Dendritic cell treated with granulocyte-macrophage colony-stimulating factor and Interleukin-4, amounts not matched to agents 40 ng/mL and 50 ng/mL, for 4 days (primary cell): Measurements from ENCODE around the gene STIM1.

ENCODE experiments used
- H3K27ac Mint-ChIP-seq: one replicate; pipeline ENCODE4 v1.8.0; 2022; ENCODE audit warnings: mild to moderate bottlenecking, mixed read lengths
- H3K27me3 Mint-ChIP-seq: one replicate; pipeline ENCODE4 v1.8.0; 2022; ENCODE audit warnings: mild to moderate bottlenecking, mixed read lengths
- H3K36me3 Mint-ChIP-seq: one replicate; pipeline ENCODE4 v1.8.0; 2022; ENCODE audit warnings: low read depth, mixed read lengths
- H3K4me1 Mint-ChIP-seq: one replicate; pipeline ENCODE4 v1.8.0; 2022; ENCODE audit warnings: low read depth, mixed read lengths
- H3K4me3 Mint-ChIP-seq: one replicate; pipeline ENCODE4 v1.8.0; 2022; ENCODE audit warnings: mild to moderate bottlenecking, moderate library complexity, mixed read lengths
- H3K9me3 Mint-ChIP-seq: one replicate; pipeline ENCODE4 v1.8.0; 2022; ENCODE audit warnings: mixed read lengths
- intact Hi-C: fragments of 100-400 bp; cut with micrococcal nuclease; formaldehyde crosslinking; loops from one replicate; pipeline ENCODE4 v1.15.0; 2022

Gene STIM1

DNA sequence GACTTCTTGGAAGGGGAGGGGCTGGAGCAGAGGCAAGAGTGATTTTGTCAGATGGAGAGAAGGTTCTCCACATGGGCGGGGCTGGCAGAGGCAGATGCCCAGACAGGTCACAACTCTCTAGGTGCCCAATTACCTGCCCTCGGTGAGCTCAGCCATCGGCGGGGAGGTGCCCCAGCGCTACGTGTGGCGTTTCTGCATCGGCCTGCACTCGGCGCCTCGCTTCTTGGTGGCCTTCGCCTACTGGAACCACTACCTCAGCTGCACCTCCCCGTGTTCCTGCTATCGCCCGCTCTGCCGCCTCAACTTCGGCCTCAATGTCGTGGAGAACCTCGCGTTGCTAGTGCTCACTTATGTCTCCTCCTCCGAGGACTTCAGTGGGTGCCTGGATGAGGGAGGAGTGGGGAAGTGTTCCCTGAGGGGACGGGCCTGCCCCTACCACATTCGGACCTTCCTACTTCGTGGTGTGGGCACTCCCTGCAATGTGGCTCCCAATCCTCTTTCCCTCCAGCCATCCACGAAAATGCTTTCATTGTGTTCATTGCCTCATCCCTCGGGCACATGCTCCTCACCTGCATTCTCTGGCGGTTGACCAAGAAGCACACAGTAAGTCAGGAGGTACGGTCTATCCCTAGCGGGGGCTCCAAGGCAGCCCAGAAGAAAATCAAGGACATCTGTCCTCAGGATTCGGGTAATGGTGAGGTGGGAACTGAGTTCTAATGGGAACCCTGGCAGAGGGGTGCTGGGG is 31.5 kb upstream of the STIM1 start:
- peaks cover 66% of the 10 kb centered on the region for H3K4me1 Mint-ChIP-seq
- intact Hi-C loops, result loop anchor here (2.0 kb wide), 1 partner anchor 17 kb away; the partner anchor contains the start of gene RHOG
- H3K36me3 Mint-ChIP-seq, result peaks cover 54% of the 10 kb centered on the region
- no peaks in the 10 kb centered on the region for H3K27me3 Mint-ChIP-seq
- H3K9me3 Mint-ChIP-seq, result no peaks in the 10 kb centered on the region
- H3K4me3 Mint-ChIP-seq, result no peak overlapping the region
- peak overlapping the region; percentile 77 for H3K27ac Mint-ChIP-seq

DNA sequence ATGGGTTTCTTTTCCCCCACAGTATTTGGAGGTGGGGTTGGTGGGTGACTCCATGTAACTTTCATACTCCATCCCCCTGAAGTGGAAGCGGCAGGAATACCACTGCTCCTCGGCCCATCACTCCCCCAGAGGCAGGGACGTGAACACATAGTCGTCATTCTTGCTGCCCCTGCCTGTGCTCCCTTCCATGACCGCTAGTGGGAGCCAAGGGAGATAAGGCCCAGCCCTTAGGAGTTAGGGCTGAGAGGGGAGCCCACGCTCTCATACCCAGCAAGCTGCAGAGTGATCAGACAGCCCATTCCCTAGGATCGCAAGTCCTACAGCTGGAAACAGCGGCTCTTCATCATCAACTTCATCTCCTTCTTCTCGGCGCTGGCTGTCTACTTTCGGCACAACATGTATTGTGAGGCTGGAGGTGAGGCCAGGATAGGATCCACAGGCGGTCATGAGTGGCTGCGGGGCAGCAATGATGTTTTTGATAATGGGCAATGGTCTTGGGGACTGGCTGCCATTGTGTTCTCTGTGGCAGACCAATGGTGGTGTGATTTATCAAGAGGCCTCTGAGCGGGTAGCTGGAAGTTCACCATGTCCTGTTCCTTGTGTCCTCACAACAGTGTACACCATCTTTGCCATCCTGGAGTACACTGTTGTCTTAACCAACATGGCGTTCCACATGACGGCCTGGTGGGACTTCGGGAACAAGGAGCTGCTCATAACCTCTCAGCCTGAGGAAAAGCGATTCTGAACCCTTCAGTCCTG is 30.6 kb upstream of the STIM1 start:
- peaks cover 64% of the 10 kb centered on the region for H3K36me3 Mint-ChIP-seq

DNA sequence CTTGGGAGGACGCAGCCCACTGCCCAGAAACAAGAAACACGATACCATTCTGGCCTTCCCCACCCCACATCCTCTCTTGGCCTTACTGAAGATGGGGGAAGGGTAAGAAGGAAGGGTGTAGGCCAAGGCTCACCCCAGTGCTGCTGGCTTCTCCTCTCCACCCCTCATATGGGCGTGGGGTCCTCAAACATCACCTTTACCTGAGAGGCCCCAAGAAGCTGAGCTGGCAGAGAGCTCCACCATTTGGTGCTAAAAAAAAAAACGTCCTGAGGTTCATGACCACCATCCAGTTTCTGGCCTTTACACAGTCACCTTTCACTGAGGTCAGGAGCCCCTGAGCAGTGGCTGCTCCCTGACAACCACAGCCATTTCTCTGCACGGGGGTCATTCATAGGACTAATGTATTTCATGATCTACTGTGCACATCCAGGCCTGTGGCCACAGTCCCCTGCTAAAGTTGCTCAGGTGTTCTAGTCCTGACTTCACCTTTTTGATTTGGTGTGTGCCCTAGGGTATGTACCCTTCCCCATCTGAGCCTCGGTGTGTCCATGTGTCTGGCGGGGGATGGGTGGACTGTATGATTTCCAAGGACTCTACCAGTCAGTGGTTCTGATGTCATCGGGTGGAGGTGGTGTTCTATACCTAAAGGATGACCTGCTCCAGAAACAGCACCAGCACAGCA is 29.9 kb upstream of the STIM1 start:
- peaks cover 71% of the 10 kb centered on the region for H3K36me3 Mint-ChIP-seq
- H3K4me1 Mint-ChIP-seq, result peaks cover 75% of the 10 kb centered on the region
- no peaks in the 10 kb centered on the region for H3K27me3 Mint-ChIP-seq
- intact Hi-C loops, result loop anchor here (2.0 kb wide), 1 partner anchor 15 kb away; the partner anchor contains the start of gene RHOG
- no peak overlapping the region for H3K4me3 Mint-ChIP-seq
- no peaks in the 10 kb centered on the region for H3K9me3 Mint-ChIP-seq
- peak overlapping the region; percentile 77 for H3K27ac Mint-ChIP-seq

More for the DNA sequence above, 30.6 kb upstream of the STIM1 start:
- Mint-ChIP-seq H3K4me1 (peaks cover 70% of the 10 kb centered on the region), H3K4me3 (no peak overlapping the region), H3K9me3 (no peaks in the 10 kb centered on the region), H3K27ac (peak overlapping the region; percentile 77), H3K27me3 (no peaks in the 10 kb centered on the region)
- intact Hi-C loops, result loop anchor here (2.0 kb wide), 1 partner anchor 16 kb away; the partner anchor contains the start of gene RHOG

DNA sequence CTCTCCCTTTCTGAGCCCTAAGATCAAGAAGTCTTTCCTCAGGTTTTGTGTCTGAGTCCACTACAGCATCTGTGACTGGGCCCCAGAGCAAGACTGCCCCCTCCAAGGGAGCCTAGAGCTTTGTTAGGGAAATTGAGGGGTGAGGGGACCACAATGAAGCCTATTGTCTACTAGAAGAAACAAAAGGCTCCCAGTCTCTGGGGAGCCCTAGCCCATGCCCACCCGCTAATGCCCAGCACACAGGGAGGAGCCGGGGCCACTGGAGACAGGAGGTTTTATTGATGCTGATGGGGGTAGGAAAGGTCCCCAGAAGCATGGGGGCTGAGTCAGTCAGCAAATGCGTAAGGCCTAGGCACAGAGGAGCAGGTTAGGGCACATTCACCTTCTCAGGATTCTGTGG is 28.7 kb upstream of the STIM1 start:
- peaks cover 82% of the 10 kb centered on the region for H3K36me3 Mint-ChIP-seq
- peak overlapping the region; percentile 19 for H3K27ac Mint-ChIP-seq
- no peaks in the 10 kb centered on the region for H3K9me3 Mint-ChIP-seq
- intact Hi-C loops, result no loop called here
- H3K4me3 Mint-ChIP-seq, result no peak overlapping the region
- no peaks in the 10 kb centered on the region for H3K27me3 Mint-ChIP-seq
- peaks cover 86% of the 10 kb centered on the region for H3K4me1 Mint-ChIP-seq

DNA sequence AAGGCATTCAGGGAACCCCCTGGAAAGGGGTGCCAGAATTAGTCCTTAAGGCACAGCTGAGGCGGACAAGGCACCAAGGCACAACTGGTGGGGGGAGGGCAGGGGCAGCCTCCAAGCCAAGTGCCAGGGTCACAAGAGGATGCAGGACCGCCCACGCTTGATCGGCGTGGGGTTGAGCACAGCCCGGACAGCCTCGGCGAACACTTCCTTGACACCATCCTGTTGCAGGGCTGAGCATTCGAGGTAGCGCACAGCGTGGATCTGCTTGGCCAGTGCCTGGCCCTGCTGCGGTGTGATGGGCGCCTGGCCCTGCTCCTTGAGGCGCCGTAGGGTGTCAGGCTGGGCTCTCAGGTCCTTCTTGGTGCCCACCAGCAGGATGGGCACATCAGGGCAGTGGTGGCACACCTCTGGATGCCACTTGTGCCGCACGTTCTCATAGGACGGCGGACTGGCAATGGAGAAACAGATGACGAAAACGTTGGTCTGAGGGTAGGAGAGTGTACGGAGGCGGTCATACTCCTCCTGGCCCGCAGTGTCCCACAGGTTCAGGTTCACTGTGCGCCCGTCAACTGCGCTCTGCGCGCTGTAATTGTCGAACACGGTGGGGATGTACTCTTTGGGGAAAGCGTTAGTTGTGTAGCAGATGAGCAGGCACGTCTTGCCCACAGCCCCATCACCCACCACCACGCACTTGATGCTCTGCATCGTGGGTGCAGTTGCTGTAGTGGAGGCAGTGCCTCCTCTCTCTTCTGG is 27.9 kb upstream of the STIM1 start:
- peaks cover 90% of the 10 kb centered on the region for H3K36me3 Mint-ChIP-seq
- no peak overlapping the region for H3K4me3 Mint-ChIP-seq
- H3K9me3 Mint-ChIP-seq, result no peaks in the 10 kb centered on the region
- H3K4me1 Mint-ChIP-seq, result peaks cover 95% of the 10 kb centered on the region
- intact Hi-C loops, result no loop called here
- no peak overlapping the region for H3K27ac Mint-ChIP-seq
- no peaks in the 10 kb centered on the region for H3K27me3 Mint-ChIP-seq

DNA sequence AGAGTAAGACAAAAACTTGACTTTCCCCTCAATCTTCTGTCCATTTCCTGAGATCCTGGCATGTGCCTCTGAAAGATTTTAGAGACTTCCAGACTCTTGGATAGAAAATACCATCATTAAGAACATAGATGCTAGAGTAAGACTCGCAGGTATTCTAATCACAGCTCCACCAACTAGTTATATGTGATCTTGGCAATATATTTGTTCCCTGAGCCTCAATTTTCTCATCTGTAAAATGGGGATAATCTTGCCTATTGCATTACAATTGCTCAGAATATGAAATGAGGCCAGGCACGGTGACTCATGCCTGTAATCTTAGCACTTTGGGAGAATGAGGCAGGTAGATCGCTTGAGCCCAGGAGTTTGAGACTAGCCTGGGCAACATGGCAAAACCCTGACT is 25.4 kb upstream of the STIM1 start:
- intact Hi-C loops, result no loop called here
- Mint-ChIP-seq H3K27me3 (no peaks in the 10 kb centered on the region), H3K36me3 (peaks cover 96% of the 10 kb centered on the region), H3K9me3 (no peaks in the 10 kb centered on the region), H3K4me1 (peaks cover 95% of the 10 kb centered on the region), H3K4me3 (no peak overlapping the region), H3K27ac (peak overlapping the region; percentile 100)

DNA sequence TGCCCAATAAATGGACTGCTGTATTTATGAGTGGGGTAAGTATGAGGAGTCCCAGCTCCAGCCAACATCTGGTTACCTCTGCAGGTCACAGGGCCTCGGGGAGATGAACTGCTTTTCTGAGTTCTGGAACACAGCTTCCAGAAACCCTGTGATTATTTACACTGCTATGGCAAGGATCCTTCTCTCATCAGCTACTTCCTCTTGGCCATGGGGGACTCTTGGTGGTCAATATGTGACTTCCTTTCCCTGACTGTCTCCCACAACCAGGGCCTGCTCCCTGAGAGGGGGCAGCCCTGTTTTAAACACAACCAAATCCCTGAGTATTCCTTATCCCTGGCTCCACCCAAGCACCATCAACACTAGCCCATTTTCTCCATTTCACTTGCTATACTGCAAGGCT is 24.7 kb upstream of the STIM1 start:
- peaks cover 95% of the 10 kb centered on the region for H3K4me1 Mint-ChIP-seq

DNA sequence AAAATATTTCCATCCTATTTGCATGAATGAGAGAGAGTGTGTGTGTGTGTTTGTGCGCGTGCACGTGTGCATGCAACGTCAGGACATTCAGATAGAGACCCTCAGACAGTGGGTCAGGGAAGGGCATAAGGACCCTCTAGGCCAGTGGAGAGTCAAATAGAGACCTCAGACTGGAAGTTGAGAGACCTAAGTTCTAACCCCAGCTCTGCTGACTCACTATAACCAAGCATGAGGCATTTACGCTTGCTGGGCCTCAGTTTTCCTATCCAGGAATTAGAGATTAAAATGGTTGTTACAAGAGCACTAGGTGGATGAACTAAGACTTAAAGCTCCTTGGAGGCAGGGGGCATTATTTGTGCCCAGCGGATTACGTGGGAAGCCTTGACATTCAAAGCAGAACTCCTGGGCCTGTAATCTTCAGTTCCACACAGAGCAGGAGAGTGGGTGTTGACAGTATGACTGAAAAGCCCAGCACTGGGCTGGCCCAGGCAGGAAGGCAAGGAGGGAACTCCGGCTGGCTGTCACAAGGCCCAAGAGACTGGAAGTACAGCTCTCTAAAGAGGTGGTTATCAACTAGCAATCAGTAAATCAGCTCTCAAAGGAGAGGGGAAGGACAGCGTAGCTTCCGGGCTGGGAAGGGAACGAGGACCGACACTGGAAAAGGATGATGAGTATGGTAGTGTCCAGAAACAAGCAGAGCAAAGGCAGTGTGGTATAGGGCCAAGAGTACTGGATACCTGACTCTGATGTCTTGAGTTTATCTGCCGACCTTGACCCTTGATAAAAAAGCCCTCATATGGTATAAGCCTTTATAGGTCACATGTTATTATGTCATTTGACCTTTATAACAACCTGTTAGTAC is 23.9 kb upstream of the STIM1 start:
- Mint-ChIP-seq H3K27me3 (no peaks in the 10 kb centered on the region), H3K4me1 (peaks cover 95% of the 10 kb centered on the region), H3K4me3 (peak overlapping the region; percentile 28), H3K9me3 (no peaks in the 10 kb centered on the region), H3K27ac (peak overlapping the region; percentile 100), H3K36me3 (peaks cover 96% of the 10 kb centered on the region)
- intact Hi-C loops, result no loop called here

More for the DNA sequence above, 24.7 kb upstream of the STIM1 start:
- peak overlapping the region; percentile 100 for H3K27ac Mint-ChIP-seq
- peaks cover 96% of the 10 kb centered on the region for H3K36me3 Mint-ChIP-seq
- intact Hi-C loops, result no loop called here
- peak overlapping the region; percentile 53 for H3K4me3 Mint-ChIP-seq
- H3K9me3 Mint-ChIP-seq, result no peaks in the 10 kb centered on the region
- no peaks in the 10 kb centered on the region for H3K27me3 Mint-ChIP-seq

DNA sequence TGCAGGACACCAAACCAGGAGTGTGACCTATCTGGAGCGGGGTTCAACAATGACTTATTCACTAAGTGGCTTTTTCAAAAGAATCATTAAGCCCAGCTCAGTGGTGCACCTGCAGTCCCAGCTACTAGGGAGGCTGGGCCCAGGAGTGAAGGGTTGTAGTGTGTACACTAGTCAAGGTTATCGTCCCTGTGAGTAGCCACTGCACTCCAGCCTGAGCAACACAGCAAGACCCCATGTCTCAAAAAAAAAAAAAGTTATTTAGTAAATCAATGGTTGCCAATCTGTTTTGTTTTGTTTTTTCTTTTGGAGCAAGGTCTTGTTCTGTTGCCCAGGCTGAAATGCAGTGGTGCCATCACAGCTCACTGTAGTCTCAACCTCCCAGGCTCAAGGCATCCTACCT is 22.6 kb upstream of the STIM1 start:
- H3K4me1 Mint-ChIP-seq, result peaks cover 95% of the 10 kb centered on the region
- H3K27me3 Mint-ChIP-seq, result no peaks in the 10 kb centered on the region
- peak overlapping the region; percentile 100 for H3K27ac Mint-ChIP-seq
- intact Hi-C loops, result no loop called here
- no peaks in the 10 kb centered on the region for H3K9me3 Mint-ChIP-seq
- H3K4me3 Mint-ChIP-seq, result no peak overlapping the region
- H3K36me3 Mint-ChIP-seq, result peaks cover 92% of the 10 kb centered on the region

DNA sequence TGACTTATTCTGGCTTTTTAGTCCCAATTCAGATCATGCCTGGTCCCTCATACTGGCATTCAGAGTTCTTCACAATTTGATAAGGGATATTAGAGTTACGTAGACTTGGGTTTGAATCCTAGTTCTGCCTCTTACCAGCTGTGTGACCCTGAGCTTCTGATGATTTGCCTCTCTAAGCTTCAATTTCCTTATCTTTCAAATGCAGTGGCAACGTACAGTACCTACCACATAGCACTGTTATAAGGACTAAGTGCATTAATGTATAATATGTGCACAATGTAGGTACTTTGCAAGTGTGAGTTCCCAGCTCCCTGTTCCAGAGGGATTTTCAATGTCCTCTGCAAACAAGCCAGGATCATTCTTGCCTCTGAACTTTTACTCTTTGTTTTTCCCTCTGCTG is 22.0 kb upstream of the STIM1 start:
- intact Hi-C loops, result no loop called here
- Mint-ChIP-seq H3K27me3 (no peaks in the 10 kb centered on the region), H3K9me3 (no peaks in the 10 kb centered on the region), H3K27ac (peak overlapping the region; percentile 100), H3K4me3 (no peak overlapping the region), H3K4me1 (peaks cover 97% of the 10 kb centered on the region), H3K36me3 (peaks cover 93% of the 10 kb centered on the region)

DNA sequence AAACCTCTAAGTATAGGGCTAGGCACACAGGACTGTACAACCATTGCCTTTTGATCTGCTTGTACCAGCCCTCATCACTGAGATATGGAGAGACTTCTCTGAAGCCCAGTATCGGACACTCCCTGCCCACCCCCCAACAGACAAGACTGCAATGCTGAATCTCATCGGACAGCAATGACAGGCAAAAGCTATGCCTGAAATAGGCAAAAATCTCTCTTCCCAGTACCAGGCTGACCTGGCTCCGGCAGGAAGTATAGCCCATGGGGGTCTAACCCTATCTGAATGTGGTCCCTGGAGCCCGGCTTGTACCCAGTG is 21.2 kb upstream of the STIM1 start:
- intact Hi-C loops, result no loop called here
- Mint-ChIP-seq H3K27me3 (no peaks in the 10 kb centered on the region), H3K9me3 (no peaks in the 10 kb centered on the region), H3K36me3 (peaks cover 95% of the 10 kb centered on the region), H3K27ac (peak overlapping the region; percentile 100), H3K4me1 (peaks cover 100% of the 10 kb centered on the region), H3K4me3 (peak overlapping the region; percentile 66)

DNA sequence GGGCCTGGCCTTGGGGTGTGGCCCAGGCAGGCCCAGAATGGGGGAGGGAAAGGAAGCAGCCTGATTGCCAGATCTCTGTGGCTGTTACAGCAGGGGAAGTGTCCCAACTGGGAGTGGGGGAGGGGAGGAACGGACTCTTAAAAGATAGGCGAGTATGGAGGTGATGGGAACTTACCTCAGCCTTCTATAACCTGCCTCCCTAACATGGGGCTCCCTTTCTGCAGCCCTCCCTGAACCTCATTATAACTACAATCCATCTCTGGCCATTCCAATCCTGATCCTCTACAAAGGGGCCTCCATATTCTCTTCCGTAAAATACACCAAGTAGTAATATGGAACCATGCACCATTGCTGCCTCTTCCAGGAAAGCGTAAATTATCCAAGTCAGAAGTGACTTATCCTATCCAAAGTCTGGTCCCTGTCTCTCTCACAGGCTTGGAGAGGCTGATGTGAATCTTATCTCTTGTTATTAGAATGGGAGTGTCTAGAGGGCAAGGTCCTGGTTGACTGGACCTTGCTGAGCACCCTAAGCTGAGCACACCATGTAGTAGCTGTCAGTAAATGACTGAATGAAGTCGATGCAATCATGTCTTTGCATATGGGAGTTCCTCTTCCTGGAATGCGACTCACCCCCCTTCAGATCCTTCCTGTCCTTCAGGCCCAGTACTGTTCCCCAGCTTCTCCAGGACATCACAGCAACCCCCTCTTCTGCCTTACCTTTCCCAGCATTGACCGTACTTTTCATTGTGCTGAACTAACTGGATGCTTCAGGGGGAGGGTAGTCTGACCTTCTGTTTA is 20.6 kb upstream of the STIM1 start:
- intact Hi-C loops, result no loop called here
- Mint-ChIP-seq H3K4me3 (peak overlapping the region; percentile 66), H3K27ac (peak overlapping the region; percentile 100), H3K9me3 (no peaks in the 10 kb centered on the region), H3K4me1 (peaks cover 100% of the 10 kb centered on the region), H3K27me3 (no peaks in the 10 kb centered on the region), H3K36me3 (peaks cover 95% of the 10 kb centered on the region)
